GM21423 (cell line): ENCODE data around the gene STAM2.

Experiments used
- ATAC-seq: cut with Tn5 transposase; IDR thresholded peaks from one replicate; pipeline ENCODE4 v1.9.1; 2021; ENCODE audit warnings: mild to moderate bottlenecking, moderate library complexity; ENCODE audit not compliant: unreplicated experiment

Gene STAM2

DNA sequence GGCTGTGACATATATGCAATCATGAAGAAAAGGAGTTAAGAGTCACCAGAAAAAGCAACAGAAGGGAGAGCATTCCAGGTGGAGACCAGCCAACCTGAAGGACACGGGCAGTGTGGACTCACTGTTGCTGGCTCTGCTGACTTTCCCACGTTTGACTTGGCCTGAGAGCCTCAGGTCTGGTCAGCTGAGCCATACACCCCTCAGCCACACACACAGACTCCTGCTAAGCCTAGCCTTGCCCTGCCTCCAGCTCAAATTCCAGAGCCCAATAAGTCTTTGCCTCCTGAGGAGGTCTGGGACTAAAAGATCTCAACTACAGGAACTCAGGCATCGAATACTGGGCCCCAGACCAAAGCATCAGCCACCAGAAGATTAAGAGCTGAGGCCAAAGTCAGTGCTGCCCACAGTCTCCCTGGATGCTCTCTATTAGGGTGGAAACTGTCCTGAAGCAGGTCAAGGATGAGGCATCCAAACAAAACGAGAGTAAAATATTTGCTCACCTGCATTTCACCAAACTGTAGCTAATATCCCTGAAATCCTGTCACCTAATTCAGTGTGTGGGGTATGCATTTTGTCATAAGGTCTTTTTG lies 100.0 kb downstream of the STAM2 start:
- no peak for ATAC-seq

DNA sequence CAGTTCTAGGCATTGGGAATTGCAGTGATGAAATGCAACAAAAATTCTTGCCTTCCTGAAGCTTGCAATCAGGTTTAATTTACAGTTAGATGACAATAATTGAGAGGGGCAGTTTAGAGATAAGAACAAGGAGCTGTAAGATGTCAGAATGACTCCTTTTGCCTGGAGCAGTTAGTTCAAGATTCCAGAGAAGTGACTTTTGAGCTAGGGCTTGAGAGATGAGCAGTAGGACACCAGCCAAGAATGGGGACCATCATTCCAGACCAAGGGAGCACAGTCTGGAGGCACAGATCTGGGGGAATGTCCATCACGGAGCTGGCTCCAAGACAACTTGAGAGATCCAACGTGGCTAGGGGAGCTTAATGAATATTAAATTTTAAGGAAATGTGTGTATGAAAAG lies 103.6 kb downstream of the STAM2 start:
- no peak for ATAC-seq

DNA sequence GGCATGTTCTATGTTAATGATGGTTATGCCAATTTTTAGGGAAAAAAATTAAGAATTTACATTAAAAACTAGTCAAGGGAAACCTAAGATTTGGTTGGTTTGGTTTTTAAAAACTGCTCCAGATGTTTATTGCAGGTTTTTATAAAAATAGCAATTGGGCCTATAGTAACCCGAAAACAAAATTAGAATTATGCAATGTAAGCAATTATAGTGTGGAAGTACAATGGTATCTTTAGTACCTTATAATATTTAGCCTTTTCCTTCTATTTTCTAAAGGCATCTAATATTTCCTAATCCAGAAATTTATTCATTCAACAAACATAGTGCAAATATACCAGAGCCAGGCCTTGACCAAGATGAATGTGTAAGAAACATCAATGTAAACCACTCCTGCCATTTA lies 104.0 kb downstream of the STAM2 start:
- ATAC-seq: no peak

DNA sequence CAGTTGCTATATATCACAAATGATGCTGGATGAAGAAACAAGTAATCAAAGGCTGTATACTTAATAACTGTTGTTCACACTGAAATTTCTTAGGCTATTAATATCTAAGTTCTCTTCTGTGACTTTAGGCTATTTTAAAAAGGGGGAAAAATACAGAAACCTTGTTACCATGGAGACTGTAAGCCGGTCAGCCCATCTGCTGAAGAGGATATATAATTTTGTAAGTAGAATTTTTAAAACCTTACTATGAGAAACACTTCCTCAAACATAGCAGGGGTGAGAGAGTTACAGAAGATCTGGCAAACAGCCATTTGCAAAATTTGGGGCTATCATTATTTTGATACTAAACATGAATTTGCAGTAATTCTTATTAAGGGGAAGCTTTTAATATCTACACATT lies 104.5 kb downstream of the STAM2 start:
- no peak for ATAC-seq

DNA sequence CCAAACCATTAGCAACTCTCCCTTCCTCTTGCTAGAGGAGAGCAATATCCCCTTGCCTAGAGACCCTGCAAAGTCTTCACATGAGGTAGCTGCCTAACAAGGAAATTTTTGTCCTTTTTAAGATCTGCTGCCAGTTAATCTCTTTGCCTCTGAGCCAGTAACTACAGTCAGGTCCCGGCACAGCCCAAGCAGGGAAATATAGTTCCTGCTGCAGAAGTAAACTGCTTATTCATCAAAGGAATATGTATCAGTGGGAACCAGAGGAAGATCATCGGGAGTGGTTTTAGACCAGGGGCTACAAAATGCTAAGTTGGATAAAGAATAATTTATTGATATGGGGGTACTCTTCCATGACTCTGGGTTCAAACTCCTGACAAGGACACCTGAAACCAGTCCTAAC lies 107.3 kb downstream of the STAM2 start:
- ATAC-seq: no peak

DNA sequence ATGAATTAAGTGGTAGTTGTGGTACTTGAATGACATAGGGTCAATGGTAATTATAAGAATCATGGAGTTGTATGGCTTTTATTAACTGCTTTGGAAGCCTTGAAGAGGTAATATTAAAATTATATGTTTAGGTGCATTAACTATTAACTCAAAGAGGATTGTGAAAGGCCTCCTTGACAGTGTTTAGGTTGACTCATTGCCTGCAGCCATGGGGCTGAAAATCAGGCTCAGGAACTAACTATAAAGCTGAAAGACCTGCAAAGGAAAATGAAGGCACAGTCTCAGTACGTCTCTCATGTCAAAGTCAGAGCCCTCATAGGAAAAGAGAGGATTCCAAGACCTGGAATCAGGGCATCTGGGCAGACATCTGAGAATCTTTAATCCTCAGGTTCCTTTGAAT lies 107.7 kb downstream of the STAM2 start:
- no peak for ATAC-seq
